HepG2 (cell line): ENCODE results near the gene GFER. TPM values are rescaled to one million over a fixed set of nuclear protein-coding genes. Genes with fewer than 3 reads are reported as not detected.

ENCODE experiments used
- ASH2L ChIP-seq: fragments of 300-600, 200-600 bp; sonication (generic); IDR thresholded peaks from 2 replicates; pipeline ENCODE4 v1.7.0; 2017; ENCODE audit warnings: low read depth, mild to moderate bottlenecking, moderate library complexity, mixed read lengths, low read length; ENCODE audit not compliant: insufficient read length
- ATRX ChIP-seq: sonication (generic); formaldehyde crosslinking; IDR thresholded peaks from 2 replicates; pipeline ENCODE4 v1.4.0; 2020; ENCODE audit warnings: missing genetic modification reagents, borderline replicate concordance
- CAMTA2 ChIP-seq: sonication (generic); formaldehyde crosslinking; IDR thresholded peaks from 2 replicates; pipeline ENCODE4 v1.4.0; 2020; ENCODE audit warnings: mild to moderate bottlenecking, missing genetic modification reagents, borderline replicate concordance
- CBX5 ChIP-seq: sonication (generic); formaldehyde crosslinking; IDR thresholded peaks from 2 replicates; pipeline ENCODE4 v1.4.0; 2020; ENCODE audit warnings: missing genetic modification reagents, borderline replicate concordance
- CCAR2 ChIP-seq: fragments of 200-400 bp; formaldehyde crosslinking; optimal IDR thresholded peaks from 2 replicates; pipeline ENCODE3; 2018; ENCODE audit warnings: low read depth, mild to moderate bottlenecking, low read length, moderate library complexity
- CEBPB ChIP-seq: IDR thresholded peaks from 2 replicates; pipeline ENCODE4 v1.6.1; 2011; ENCODE audit warnings: low read depth, low read length, improper control_type of control experiment, borderline replicate concordance
- HOXA7 ChIP-seq: sonication (generic); formaldehyde crosslinking; IDR thresholded peaks from 2 replicates; pipeline ENCODE4 v1.8.1; 2022; ENCODE audit warnings: mild to moderate bottlenecking, missing genetic modification reagents, moderate library complexity
- KDM3A ChIP-seq: IDR thresholded peaks from 2 replicates; pipeline ENCODE4 v1.6.1; 2018; ENCODE audit warnings: low read depth, missing compliant biosample characterization
- KLF11 ChIP-seq: IDR thresholded peaks from 2 replicates; pipeline ENCODE4 v1.6.1; 2016; ENCODE audit warnings: missing compliant biosample characterization
- MTF1 ChIP-seq: sonication (generic); formaldehyde crosslinking; IDR thresholded peaks from 2 replicates; pipeline ENCODE4 v1.5.0; 2020; ENCODE audit warnings: missing genetic modification reagents
- NR3C1 ChIP-seq: sonication (generic); formaldehyde crosslinking; IDR thresholded peaks from 2 replicates; pipeline ENCODE4 v1.4.0; 2020; ENCODE audit warnings: missing genetic modification reagents
- PCBP1 ChIP-seq: fragments of 200-400 bp; formaldehyde crosslinking; IDR thresholded peaks from 2 replicates; pipeline ENCODE4 v1.6.1; 2017; ENCODE audit warnings: mild to moderate bottlenecking, low read depth, low read length, borderline replicate concordance
- RELA ChIP-seq: sonication (generic); formaldehyde crosslinking; IDR thresholded peaks from 2 replicates; pipeline ENCODE4 v1.4.0; 2020; ENCODE audit warnings: missing genetic modification reagents
- RFX1 ChIP-seq: fragments of 450-650 bp; IDR thresholded peaks from 2 replicates; pipeline ENCODE4 v1.6.1; 2017
- SATB2 ChIP-seq: sonication (generic); formaldehyde crosslinking; IDR thresholded peaks from 2 replicates; pipeline ENCODE4 v1.5.0; 2020; ENCODE audit warnings: missing genetic modification reagents
- SP5 ChIP-seq: IDR thresholded peaks from 2 replicates; pipeline ENCODE4 v1.6.1; 2016; ENCODE audit warnings: low read depth, borderline replicate concordance
- TOPORS ChIP-seq: sonication (generic); formaldehyde crosslinking; IDR thresholded peaks from 2 replicates; pipeline ENCODE4 v1.8.0; 2023; ENCODE audit warnings: mild to moderate bottlenecking, missing genetic modification reagents
- ZNF326 ChIP-seq: sonication (generic); formaldehyde crosslinking; IDR thresholded peaks from 2 replicates; pipeline ENCODE4 v1.4.0; 2020; ENCODE audit warnings: missing genetic modification reagents, borderline replicate concordance
- ZNF556 ChIP-seq: sonication (generic); formaldehyde crosslinking; IDR thresholded peaks from 2 replicates; pipeline ENCODE4 v1.4.0; 2020; ENCODE audit warnings: mild to moderate bottlenecking, missing genetic modification reagents, borderline replicate concordance
- ZNF878 ChIP-seq: sonication (generic); formaldehyde crosslinking; IDR thresholded peaks from 2 replicates; pipeline ENCODE4 v1.8.1; 2023; ENCODE audit warnings: mild to moderate bottlenecking, missing genetic modification reagents, moderate library complexity
- ZSCAN12 ChIP-seq: sonication (generic); formaldehyde crosslinking; IDR thresholded peaks from 2 replicates; pipeline ENCODE4 v1.9.0; 2021; ENCODE audit warnings: mild to moderate bottlenecking, missing genetic modification reagents
- polyA plus RNA-seq, 8 experiments: library from polyadenylated mRNA; depleted of rRNA in 3 of 8; stranded (reverse) in 7 of 8; unstranded in 1 of 8; fragments of >200 nt; fragmentation: Illumina TruSeq in 4 of 8; extraction: Trizol in 4 of 8; gene quantifications; 2 replicates each; pipeline versions ENCODE4 v1.2.1 to v1.2.3, GENCODE V29; 2011 to 2016; ENCODE audit warnings: low read depth in 4 of 8, missing spikeins in 1 of 8, mixed read lengths in 1 of 8; ENCODE audit not compliant: insufficient read depth in 1 of 8
- total RNA-seq, 5 experiments: library from RNA; depleted of rRNA; stranded (reverse); fragments of >200 nt; fragmentation: Illumina TruSeq; extraction: Trizol; gene quantifications; 2 replicates each; pipeline ENCODE4 v1.2.3, GENCODE V29; 2016; ENCODE audit warnings: low read depth in 1 of 5
- TF ChIP-seq, protein P1 (sequence below): sonication (generic); formaldehyde crosslinking; IDR thresholded peaks from 2 replicates; pipeline ENCODE4 v1.8.0; 2022; ENCODE audit warnings: mild to moderate bottlenecking, missing genetic modification reagents, borderline replicate concordance
- TF ChIP-seq, protein P2 (sequence below): sonication (generic); formaldehyde crosslinking; IDR thresholded peaks from 2 replicates; pipeline ENCODE4 v1.4.0; 2020; ENCODE audit warnings: missing genetic modification reagents, borderline replicate concordance
- TF ChIP-seq, protein P3 (sequence below): IDR thresholded peaks from 2 replicates; pipeline ENCODE4 v1.6.1; 2016; ENCODE audit warnings: low read depth, borderline replicate concordance
- TF ChIP-seq, protein P4 (sequence below): sonication (generic); IDR thresholded peaks from 2 replicates; pipeline ENCODE4 v1.6.1; 2016; ENCODE audit warnings: low read depth, borderline replicate concordance

GFER gene
- total and polyA plus RNA-seq, 2 of the 13 experiments (the other 11 are each of a cell fraction or from before 2014, with no cell fraction given) = 28.6 to 71.7 TPM

DNA sequence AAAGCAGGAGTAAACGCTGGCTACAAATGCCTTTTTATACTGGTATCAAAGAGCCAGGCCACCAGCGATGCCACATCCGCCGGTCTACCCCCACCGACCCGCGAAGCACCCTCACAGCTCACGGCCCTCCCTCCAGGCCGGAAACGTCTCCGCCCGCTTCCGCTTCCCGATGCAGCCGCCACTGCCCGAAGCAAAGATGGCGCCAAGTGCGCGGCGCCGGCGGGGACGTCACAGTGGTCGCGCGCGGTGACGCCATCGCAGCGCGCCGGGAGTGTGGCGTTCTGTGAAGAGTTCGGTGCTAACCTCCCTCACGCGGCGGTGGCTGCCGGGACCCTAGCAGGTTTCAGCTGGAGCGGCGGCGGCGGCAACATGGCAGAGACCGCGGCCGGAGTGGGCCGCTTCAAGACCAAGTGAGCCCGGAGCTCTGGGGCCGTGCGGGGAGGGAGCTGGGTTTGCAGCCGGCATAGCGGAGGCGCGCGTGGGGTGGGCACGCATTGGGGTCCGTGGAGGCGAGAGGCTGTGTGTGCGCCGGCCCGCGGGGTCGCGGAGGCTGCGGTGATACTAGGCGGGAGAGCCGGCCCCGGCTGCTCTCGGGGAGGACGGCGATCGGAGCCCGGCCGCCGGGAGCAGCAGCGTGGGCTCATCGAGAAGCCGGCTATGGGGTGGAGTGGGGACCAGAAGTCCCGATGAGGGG lies 12.1 kb upstream of the GFER start, which contains the start of gene TBL3 (continued):
- TF ChIP-seq, protein P1, sequence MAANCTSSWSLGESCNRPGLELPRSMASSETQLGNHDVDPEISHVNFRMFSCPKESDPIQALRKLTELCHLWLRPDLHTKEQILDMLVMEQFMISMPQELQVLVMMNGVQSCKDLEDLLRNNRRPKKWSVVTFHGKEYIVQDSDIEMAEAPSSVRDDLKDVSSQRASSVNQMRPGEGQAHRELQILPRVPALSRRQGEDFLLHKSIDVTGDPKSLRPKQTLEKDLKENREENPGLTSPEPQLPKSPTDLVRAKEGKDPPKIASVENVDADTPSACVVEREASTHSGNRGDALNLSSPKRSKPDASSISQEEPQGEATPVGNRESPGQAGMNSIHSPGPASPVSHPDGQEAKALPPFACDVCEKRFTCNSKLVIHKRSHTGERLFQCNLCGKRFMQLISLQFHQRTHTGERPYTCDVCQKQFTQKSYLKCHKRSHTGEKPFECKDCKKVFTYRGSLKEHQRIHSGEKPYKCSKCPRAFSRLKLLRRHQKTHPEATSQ = no peak
- TF ChIP-seq MTF1 (CRISPR knock-in tag) (no peak), RELA (CRISPR knock-in tag) (peak; percentile 91), NR3C1 (CRISPR knock-in tag) (no peak), CAMTA2 (CRISPR knock-in tag) (peak; percentile 82; the same call in 1 of the 2 replicates), RFX1 (no peak), ATRX (no peak), KDM3A (CRISPR knock-in tag) (peak; percentile 28; the same call in 1 of the 2 replicates), KLF11 (peak; percentile 93), CEBPB (no peak), ASH2L (peak; percentile 68), SP5 (CRISPR knock-in tag) (peak; percentile 88), ZNF878 (no peak), TOPORS (CRISPR knock-in tag) (peak; percentile 69; the same call in 1 of the 2 replicates), ZNF556 (peak; percentile 98), SATB2 (CRISPR knock-in tag) (peak; percentile 80), CBX5 (peak; percentile 97; the same call in 1 of the 2 replicates), CCAR2 (no peak), ZNF326 (CRISPR knock-in tag) (no peak), PCBP1 (no peak), ZSCAN12 (CRISPR knock-in tag) (0 out of 2 replicates have a peak, but pooled peaks have one; percentile 30), HOXA7 (CRISPR knock-in tag) (no peak)
- TF ChIP-seq, protein P2, sequence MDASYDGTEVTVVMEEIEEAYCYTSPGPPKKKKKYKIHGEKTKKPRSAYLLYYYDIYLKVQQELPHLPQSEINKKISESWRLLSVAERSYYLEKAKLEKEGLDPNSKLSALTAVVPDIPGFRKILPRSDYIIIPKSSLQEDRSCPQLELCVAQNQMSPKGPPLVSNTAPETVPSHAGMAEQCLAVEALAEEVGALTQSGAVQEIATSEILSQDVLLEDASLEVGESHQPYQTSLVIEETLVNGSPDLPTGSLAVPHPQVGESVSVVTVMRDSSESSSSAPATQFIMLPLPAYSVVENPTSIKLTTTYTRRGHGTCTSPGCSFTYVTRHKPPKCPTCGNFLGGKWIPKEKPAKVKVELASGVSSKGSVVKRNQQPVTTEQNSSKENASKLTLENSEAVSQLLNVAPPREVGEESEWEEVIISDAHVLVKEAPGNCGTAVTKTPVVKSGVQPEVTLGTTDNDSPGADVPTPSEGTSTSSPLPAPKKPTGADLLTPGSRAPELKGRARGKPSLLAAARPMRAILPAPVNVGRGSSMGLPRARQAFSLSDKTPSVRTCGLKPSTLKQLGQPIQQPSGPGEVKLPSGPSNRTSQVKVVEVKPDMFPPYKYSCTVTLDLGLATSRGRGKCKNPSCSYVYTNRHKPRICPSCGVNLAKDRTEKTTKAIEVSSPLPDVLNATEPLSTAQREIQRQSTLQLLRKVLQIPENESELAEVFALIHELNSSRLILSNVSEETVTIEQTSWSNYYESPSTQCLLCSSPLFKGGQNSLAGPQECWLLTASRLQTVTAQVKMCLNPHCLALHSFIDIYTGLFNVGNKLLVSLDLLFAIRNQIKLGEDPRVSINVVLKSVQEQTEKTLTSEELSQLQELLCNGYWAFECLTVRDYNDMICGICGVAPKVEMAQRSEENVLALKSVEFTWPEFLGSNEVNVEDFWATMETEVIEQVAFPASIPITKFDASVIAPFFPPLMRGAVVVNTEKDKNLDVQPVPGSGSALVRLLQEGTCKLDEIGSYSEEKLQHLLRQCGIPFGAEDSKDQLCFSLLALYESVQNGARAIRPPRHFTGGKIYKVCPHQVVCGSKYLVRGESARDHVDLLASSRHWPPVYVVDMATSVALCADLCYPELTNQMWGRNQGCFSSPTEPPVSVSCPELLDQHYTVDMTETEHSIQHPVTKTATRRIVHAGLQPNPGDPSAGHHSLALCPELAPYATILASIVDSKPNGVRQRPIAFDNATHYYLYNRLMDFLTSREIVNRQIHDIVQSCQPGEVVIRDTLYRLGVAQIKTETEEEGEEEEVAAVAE (CRISPR knock-in tag) = peak; percentile 99
- TF ChIP-seq, protein P3, sequence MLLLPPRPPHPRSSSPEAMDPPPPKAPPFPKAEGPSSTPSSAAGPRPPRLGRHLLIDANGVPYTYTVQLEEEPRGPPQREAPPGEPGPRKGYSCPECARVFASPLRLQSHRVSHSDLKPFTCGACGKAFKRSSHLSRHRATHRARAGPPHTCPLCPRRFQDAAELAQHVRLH (CRISPR knock-in tag) = peak; percentile 74; the same call in 1 of the 2 replicates
- TF ChIP-seq, protein P4, sequence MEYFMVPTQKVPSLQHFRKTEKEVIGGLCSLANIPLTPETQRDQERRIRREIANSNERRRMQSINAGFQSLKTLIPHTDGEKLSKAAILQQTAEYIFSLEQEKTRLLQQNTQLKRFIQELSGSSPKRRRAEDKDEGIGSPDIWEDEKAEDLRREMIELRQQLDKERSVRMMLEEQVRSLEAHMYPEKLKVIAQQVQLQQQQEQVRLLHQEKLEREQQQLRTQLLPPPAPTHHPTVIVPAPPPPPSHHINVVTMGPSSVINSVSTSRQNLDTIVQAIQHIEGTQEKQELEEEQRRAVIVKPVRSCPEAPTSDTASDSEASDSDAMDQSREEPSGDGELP = peak; percentile 51; the same call in 1 of the 2 replicates
